LNCAP (cell line): ENCODE measurements around the gene HIRA.

ENCODE experiments used
- CTCF ChIP-seq: fragments of 450-650 bp; IDR thresholded peaks from 2 replicates; pipeline ENCODE4 v1.5.1; 2017; ENCODE audit warnings: mild to moderate bottlenecking

The HIRA gene

GRCh38 chr22:19356708-19357269 lies 74.7 kb downstream of the HIRA start:
- TF ChIP-seq CTCF = no peak

DNA sequence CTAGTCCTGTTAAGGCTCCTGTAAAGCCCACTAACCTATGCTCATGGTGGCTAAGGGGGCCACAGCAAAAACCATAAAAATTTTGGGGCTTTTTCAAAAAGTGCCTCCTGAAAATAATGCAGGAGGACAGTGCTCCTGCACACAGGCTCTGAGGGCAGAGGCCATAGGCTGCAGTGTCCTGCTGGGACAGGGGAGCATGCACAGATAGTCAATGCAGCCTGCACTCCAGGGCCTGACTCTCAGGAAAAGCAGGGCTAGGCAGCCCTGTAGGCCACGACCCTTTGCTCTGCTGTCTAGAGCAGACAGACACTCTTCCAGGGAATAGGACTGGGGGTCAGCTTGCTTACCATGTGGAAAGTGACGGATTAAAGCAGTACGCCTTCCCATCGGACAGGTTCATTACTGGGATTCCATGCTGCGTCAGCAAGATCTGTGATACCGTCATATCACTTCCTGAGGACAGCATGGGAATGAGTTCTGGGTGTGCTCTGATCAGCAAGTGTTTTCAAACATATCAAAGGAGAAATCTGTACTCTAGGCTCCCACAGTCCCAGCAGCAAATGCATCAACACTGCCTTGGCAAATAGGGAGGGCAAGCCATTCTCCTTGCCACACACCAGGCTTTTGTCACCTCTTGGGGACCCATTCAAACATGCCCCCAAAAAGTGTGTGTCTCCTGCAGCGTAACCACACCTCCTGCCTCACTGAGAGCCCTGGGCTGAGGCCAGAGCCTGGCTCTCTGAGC lies 75.9 kb downstream of the HIRA start:
- no peak for TF ChIP-seq CTCF

GRCh38 chr22:19354201-19354600 lies 77.3 kb downstream of the HIRA start:
- TF ChIP-seq CTCF = no peak

GRCh38 chr22:19353363-19354131 lies 78.0 kb downstream of the HIRA start:
- TF ChIP-seq CTCF = no peak

DNA sequence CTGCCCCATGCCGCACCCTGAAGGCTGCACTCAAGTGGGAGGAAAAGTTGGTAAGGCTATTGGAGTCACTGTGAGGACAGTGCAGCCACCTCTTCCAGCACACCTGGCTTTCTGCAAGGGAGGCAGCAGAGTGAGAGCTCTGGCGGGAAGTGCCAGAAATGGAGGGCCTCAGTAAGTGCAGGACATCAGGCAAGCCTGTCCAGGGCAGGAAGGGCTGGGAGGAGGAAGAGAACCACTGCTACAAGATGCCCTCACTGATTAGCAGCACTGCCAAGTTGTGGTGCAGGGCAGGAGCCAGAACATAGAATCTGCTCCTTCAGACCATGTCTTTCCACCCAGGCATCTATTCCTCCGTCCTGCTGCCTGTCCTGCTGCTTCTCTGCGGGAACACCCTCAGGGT lies 78.8 kb downstream of the HIRA start:
- no peak for TF ChIP-seq CTCF

- TF ChIP-seq CTCF = no peak
Measured at GRCh38 chr22:19352217-19352616, 79.3 kb downstream of the HIRA start.

- TF ChIP-seq CTCF = no peak
Measured at GRCh38 chr22:19351604-19352003, 79.9 kb downstream of the HIRA start.
